NT2/D1 (cell line): ENCODE measurements around the gene SMURF1.

Source experiments
- SUZ12 ChIP-seq: IDR thresholded peaks from 2 replicates; pipeline ENCODE4 v1.6.1; 2011; ENCODE audit not compliant: insufficient read length, insufficient read depth; ENCODE audit errors: extremely low read depth
- YY1 ChIP-seq: IDR thresholded peaks from 2 replicates; pipeline ENCODE4 v1.6.1; 2011; ENCODE audit not compliant: insufficient read length, insufficient read depth

- no peak for TF ChIP-seq YY1
- TF ChIP-seq SUZ12, result no peak
Measured at GRCh38 chr7:99035723-99036545, 108.0 kb downstream of the SMURF1 start.
